ENCODE results near the gene MUC4.

GRCh38 chr3:195751560-195751959 is 60.2 kb downstream of the MUC4 start:
- TF ChIP-seq CTCF (conservative IDR thresholded peaks at IDR 0.05; ENCODE audit: low read depth, low read length) = no peak
- TF ChIP-seq EZH2 (IDR thresholded peaks at IDR 0.05; ENCODE audit: borderline replicate concordance, low read depth, low read length, poor library complexity, severe bottlenecking) = no peak

Data from A673 (cell line).